HUES6 (cell line): ENCODE measurements around the gene TRMT61A.

Experiments used
- H3K27ac ChIP-seq: 2 replicates; pipeline ENCODE4 v1.7.0; 2013; ENCODE audit warnings: low read depth, mild to moderate bottlenecking, low read length, inconsistent platforms
- H3K27me3 ChIP-seq: 2 replicates; pipeline ENCODE4 v1.6.1; 2013; ENCODE audit warnings: low read length; ENCODE audit not compliant: control insufficient read depth, insufficient read depth
- H3K36me3 ChIP-seq: 2 replicates; pipeline ENCODE4 v1.6.1; 2013; ENCODE audit warnings: low read length; ENCODE audit not compliant: control insufficient read depth, insufficient read depth
- H3K4me1 ChIP-seq: 2 replicates; pipeline ENCODE4 v1.6.1; 2013; ENCODE audit warnings: low read length; ENCODE audit not compliant: control insufficient read depth, insufficient read depth
- H3K4me3 ChIP-seq: 2 replicates; pipeline ENCODE4 v1.5.1; 2013; ENCODE audit warnings: low read depth, low read length
- H3K9ac ChIP-seq: one replicate; pipeline ENCODE4 v1.6.1; 2013; ENCODE audit warnings: mild to moderate bottlenecking, low read length
- H3K9me3 ChIP-seq: 2 replicates; pipeline ENCODE4 v1.6.1; 2013; ENCODE audit warnings: low read depth, low read length; ENCODE audit not compliant: control insufficient read depth, insufficient read depth

TRMT61A gene

DNA sequence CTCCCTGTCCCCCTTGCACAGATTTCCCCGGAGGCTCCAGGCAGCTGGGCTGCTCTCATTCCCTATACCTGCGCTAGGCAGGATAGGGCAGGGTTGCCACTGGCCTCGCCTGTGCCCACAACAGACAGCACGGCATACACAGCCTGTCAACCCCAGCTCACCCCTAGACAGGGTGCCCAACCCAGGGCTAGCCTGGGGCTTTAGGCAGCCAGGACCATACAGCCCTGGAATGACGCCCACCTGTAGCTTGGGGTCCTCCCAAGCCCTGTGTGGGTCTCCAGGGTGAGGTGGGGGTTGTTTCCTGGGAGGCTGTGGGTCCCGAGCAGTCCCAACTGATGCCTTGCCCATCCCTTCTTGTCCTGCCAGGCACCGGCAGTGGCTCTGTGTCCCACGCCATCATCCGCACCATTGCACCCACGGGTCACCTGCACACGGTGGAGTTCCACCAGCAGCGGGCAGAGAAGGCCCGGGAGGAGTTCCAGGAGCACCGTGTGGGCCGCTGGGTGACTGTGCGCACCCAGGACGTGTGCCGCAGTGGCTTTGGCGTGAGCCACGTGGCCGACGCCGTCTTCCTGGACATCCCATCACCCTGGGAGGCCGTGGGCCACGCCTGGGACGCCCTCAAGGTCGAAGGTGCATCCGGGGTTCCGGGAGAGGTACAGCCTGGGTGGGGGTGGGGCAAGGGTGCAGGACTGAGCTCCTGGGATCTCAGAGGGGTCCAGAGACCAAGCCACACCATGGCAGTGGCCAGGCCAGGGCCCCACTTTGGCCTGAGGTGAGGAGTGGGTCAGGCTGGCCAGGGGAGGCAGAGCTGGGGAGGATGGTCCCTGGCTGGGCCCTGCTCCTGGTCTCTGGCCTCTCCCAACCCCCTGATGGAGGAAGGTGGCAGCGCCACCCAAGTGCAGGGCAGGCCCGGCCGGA, 3.5 kb downstream of the TRMT61A start:
- no peak overlapping the region for H3K27ac ChIP-seq
- no peak overlapping the region for H3K4me3 ChIP-seq
- no peak overlapping the region for H3K9ac ChIP-seq
- no peaks in the 10 kb centered on the region for H3K9me3 ChIP-seq
- no peaks in the 10 kb centered on the region for H3K27me3 ChIP-seq
- H3K4me1 ChIP-seq: peaks cover 17% of the 10 kb centered on the region
- H3K36me3 ChIP-seq: peaks cover 31% of the 10 kb centered on the region

DNA sequence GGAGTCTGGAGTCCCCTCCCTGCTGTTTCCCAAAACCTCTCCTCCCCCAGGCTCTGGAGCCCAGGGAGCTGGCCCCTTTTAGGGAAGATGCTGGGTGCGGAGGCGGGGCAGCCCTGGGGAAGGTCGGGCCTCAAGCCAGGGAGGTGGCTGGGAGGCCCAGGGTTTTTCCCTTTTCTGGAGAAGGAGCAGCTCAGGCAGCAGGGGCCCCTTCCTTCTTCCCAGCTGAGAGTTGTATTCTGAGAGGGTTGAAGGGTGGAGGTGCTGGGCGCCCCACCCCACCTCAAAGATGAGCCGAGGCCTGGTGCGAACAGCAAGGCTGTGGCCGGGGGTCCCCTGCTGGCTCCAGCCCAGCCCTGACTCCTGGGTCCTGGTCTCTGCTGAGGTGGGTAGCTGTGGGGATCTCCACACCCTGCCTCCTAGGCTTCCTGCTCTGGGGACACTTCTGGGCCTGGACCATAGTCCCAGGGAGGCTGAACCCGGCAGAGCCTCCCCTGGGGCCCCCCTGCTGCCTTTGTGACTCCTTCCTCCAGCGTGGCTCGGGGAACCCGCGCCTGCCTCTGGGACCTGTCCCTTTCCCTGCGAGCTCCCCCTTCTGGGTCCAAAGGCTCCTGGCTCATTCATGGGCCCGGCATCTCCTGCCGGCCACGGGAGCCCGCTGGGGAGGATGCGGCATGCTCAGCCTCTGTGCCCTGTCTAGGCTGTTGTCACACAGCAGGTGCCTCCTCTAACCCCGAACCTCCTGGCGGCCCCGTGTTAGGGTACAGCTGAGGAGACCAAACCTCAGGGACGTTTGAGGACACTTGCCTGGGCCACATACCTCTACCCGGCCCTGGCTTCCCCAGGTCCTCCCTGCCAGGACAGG, 4.4 kb downstream of the TRMT61A start:
- H3K27me3 ChIP-seq: no peaks in the 10 kb centered on the region
- no peaks in the 10 kb centered on the region for H3K9me3 ChIP-seq
- H3K4me3 ChIP-seq: no peak overlapping the region
- H3K27ac ChIP-seq: no peak overlapping the region
- H3K36me3 ChIP-seq: peaks cover 31% of the 10 kb centered on the region
- no peak overlapping the region for H3K9ac ChIP-seq
- peaks cover 10% of the 10 kb centered on the region for H3K4me1 ChIP-seq

DNA sequence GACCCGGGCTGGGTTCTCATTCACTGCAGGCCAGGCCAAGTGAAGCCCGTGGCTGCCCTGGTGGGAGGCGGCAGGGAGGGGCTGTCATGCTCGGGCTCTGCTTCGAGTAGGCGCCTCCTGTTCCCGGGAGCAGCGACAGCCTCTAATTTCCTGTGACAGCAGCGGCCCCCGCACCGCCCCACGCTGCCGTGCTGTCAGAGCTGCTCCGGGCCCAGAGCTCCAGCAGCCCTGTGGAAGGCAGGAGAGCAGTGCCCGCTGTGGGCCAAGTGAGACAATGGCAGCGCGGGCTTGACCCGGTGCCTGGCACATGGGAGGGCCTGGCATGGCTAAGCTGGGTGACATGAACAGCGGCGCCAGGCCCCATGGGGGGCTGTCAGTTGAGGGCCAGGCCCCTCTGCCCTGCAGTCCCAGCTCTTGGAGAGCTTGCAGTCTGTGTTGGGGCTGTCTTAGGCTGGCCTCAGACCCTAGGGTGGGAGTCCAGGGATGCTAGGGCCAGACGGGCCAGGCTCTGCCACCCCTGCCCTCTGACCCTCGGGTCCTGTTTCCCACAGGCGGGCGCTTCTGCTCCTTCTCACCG, 5.1 kb downstream of the TRMT61A start:
- Histone ChIP-seq H3K9ac (no peak overlapping the region), H3K4me1 (peaks cover 8% of the 10 kb centered on the region), H3K9me3 (no peaks in the 10 kb centered on the region), H3K27ac (no peak overlapping the region), H3K36me3 (peaks cover 31% of the 10 kb centered on the region), H3K27me3 (no peaks in the 10 kb centered on the region), H3K4me3 (no peak overlapping the region)

DNA sequence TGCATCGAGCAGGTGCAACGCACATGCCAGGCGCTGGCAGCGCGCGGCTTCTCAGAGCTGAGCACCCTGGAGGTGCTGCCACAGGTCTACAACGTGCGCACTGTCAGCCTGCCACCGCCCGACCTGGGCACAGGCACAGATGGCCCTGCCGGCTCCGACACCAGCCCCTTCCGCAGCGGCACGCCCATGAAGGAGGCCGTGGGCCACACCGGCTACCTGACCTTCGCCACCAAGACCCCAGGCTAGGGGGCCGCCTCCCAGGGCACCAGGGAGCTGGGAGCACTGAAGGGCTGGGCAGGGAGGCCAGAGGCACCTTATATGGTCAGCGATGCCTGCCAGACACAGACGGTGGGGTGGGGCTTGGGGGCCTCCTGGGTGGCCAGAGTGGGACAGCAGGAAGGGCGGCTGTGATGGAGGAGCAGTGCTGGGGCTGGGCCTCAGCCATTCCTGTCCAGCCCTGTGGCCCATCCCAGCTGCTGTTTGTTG, 5.6 kb downstream of the TRMT61A start:
- H3K9ac ChIP-seq: no peak overlapping the region
- no peaks in the 10 kb centered on the region for H3K27me3 ChIP-seq
- no peak overlapping the region for H3K27ac ChIP-seq
- no peaks in the 10 kb centered on the region for H3K9me3 ChIP-seq
- peaks cover 31% of the 10 kb centered on the region for H3K36me3 ChIP-seq
- no peak overlapping the region for H3K4me3 ChIP-seq
- H3K4me1 ChIP-seq: peaks cover 6% of the 10 kb centered on the region

DNA sequence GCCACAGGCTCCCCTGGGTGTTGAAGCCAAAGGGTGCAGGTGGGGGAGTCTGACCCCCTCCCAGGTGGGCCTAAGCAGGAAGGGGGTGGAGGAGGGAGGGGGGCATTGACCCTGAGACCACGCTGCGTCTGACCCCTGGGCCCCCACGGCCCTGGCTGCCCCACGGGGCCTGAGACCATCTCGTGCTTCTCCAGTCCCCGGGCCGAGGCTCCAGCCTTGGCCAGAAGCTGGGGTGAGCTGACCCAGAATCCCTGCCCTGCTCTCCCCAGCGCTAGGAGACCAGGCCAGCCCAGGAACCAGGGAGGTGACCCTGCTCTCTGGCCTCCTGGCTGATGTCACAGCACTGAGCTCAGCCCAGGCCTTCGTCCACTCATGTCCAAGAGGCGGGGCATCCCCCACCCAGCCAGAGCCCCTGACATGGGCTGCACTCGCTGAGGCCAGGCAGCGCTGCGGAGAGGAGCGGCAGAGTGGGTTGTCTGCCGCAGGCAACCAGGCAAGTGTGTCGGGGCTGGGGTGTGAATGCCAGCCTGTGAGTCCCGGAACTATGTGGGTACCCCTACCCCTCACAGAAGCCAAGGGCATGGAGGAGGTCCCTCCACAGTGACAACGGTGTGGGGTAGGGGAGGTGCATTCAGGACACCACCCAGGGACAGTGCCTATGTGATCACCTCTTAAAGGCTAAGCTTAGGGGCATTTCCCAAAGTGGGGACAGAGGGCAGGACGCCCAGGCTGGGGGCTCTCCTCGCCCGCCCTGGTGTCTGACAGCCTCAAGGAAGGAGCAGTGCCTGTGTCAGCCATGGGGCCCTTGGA, 6.3 kb downstream of the TRMT61A start:
- no peak overlapping the region for H3K9ac ChIP-seq
- no peak overlapping the region for H3K4me3 ChIP-seq
- peaks cover 1% of the 10 kb centered on the region for H3K4me1 ChIP-seq
- peaks cover 31% of the 10 kb centered on the region for H3K36me3 ChIP-seq
- no peaks in the 10 kb centered on the region for H3K27me3 ChIP-seq
- H3K9me3 ChIP-seq: no peaks in the 10 kb centered on the region
- H3K27ac ChIP-seq: no peak overlapping the region

DNA sequence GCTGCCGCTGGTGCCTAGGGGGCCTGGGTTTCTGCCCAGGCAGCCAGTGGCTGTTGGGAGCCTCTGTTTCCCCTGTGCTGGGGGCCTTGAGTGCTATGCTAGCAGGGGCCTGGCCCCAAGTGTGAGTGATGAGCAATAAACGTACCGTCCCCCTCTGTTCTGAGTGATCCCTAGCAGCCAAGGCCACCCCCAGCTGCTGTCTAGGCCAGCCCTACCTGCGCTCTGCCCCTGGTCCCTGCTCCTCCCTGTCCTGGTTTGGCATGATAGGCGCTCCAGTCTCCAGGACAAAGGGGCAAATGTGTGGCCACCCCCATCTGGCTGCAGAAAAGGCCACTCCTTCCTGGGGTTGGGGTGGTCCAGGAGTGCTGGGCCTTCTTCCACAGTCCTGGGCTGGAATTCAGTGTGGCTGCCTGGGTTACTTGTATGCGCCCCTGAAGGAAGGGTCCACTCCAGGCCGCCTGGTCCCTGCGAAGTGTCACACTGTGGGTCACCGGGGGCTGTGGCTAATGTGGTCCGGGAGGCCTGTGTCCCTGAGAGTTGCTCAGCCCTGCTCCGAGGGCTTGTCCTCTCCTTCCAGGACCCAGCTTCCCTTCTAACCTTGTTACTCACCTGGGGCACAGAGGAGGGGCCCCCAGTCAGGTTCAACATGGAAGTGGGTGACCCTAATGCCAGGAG, 7.0 kb downstream of the TRMT61A start:
- Histone ChIP-seq H3K36me3 (peaks cover 29% of the 10 kb centered on the region), H3K4me3 (no peak overlapping the region), H3K27me3 (no peaks in the 10 kb centered on the region), H3K9ac (no peak overlapping the region), H3K4me1 (peaks cover 5% of the 10 kb centered on the region), H3K27ac (no peak overlapping the region), H3K9me3 (no peaks in the 10 kb centered on the region)

- no peaks in the 10 kb centered on the region for H3K27me3 ChIP-seq
- no peaks in the 10 kb centered on the region for H3K9me3 ChIP-seq
- no peak overlapping the region for H3K9ac ChIP-seq
- peaks cover 12% of the 10 kb centered on the region for H3K4me1 ChIP-seq
- H3K4me3 ChIP-seq: no peak overlapping the region
- no peak overlapping the region for H3K27ac ChIP-seq
- peaks cover 26% of the 10 kb centered on the region for H3K36me3 ChIP-seq
These were observed 7.7 kb downstream of the TRMT61A start for GRCh38 chr14:103536693-103537092.

DNA sequence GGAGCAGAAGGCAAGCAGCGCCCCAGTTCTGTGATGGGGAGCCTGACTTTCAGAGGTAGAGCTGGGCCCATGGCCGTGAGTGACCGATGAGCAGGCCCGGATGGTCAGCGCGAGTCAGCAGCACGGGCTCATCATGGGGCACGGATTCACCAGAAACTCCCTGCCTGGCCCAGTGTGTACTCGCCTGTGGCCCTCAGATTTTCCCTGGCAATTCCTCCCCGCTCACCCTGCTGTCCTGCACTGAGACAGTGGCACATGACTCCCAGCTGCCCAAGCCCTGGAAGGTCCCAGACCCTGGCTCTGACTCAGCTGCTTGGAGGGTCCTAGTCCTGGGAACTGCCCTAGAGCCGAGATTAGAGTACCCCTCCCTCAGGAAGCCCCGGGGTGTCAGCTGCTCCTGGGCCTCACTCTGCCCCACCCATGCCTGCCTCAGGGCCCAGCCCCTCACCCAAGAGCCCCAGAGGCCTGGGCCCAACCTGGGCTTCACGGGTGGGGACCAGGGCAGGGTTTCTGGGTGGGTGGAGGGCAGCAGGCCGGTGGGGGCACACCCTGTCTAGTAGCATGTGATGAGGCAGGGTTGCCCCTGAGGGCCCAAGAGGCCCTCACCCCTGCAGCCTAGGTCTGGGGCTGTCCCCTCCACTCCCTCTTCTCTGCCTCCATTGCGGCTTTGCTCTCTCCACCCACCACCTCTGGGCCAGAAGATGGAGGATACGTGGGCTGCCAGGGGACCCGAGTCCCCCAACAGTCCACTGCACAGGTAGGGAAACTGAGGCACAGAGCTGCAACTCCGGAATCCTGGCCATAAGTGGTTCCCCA, 8.4 kb downstream of the TRMT61A start:
- H3K4me1 ChIP-seq: peaks cover 18% of the 10 kb centered on the region
- no peaks in the 10 kb centered on the region for H3K27me3 ChIP-seq
- no peak overlapping the region for H3K4me3 ChIP-seq
- H3K36me3 ChIP-seq: peaks cover 22% of the 10 kb centered on the region
- no peaks in the 10 kb centered on the region for H3K9me3 ChIP-seq
- H3K9ac ChIP-seq: no peak overlapping the region
- no peak overlapping the region for H3K27ac ChIP-seq

GRCh38 chr14:103538291-103539055, 9.5 kb downstream of the TRMT61A start:
- Histone ChIP-seq H3K9ac (no peak overlapping the region), H3K27ac (no peak overlapping the region), H3K36me3 (peaks cover 18% of the 10 kb centered on the region), H3K9me3 (no peaks in the 10 kb centered on the region), H3K4me1 (peaks cover 28% of the 10 kb centered on the region), H3K4me3 (no peak overlapping the region), H3K27me3 (no peaks in the 10 kb centered on the region)
